HepG2 (cell line): ENCODE results near the gene SLC43A3. TPM values are rescaled to one million over a fixed set of nuclear protein-coding genes. Genes with fewer than 3 reads are reported as not detected.

Source experiments
- ATAC-seq: fragments of 200-7000 bp; cut with Tn5 transposase; 3 replicates; pipeline ENCODE4 v1.9.1; 2020; ENCODE audit warnings: mild to moderate bottlenecking, moderate library complexity
- BruUV-seq: library from RNA; stranded (reverse); fragments of 400-500 nt; replicated peaks from 2 replicates; lab custom pipeline; 2021; lab: Mats Ljungman, UMichigan
- CTCF ChIA-PET: fragments of 300-600 bp; formaldehyde crosslinking; extraction: SDS; loops from one replicate; lab custom pipeline; 2021; ENCODE audit warnings: low total read pairs, inconsistent platforms, low intra/inter-chr PET ratio; lab: Yijun Ruan, JAX
- POLR2A ChIA-PET: fragments of 350-600 bp; sonication (Branson Sonifier 250); formaldehyde crosslinking; loops from one replicate; lab custom pipeline; 2020; ENCODE audit warnings: antibody characterized with exemption, inconsistent platforms; lab: Yijun Ruan, JAX
- DNase-seq: peaks from one replicate; pipeline ENCODE4 v3.0.0-alpha.2; 2015; ENCODE audit warnings: low spot score
- FAIRE-seq: peaks from 3 replicates; lab custom pipeline; 2011; peaks lifted over from hg19 to GRCh38; lab: Jason Lieb, UNC
- H2AFZ ChIP-seq: one replicate; pipeline ENCODE4 v1.6.1; 2011; ENCODE audit warnings: low read length, inconsistent platforms
- H3K27ac ChIP-seq: fragments of 300-600 bp; 3 replicates; pipeline ENCODE4 v1.8.0; 2011; ENCODE audit warnings: mixed run types, mild to moderate bottlenecking, mixed read lengths, low read length, inconsistent platforms; ENCODE audit not compliant: insufficient read depth; ENCODE audit errors: extremely low read length
- H3K27me3 ChIP-seq, 2 experiments: fragments of 200-600 bp in 1 of 2; 2 replicates in 1 of 2; 3 replicates in 1 of 2; pipeline versions ENCODE4 v1.6.0 to v1.8.0; 2011; ENCODE audit warnings: low read length in 2 of 2, mild to moderate bottlenecking in 2 of 2, moderate library complexity in 2 of 2, inconsistent platforms in 1 of 2; ENCODE audit not compliant: insufficient read depth in 2 of 2, control insufficient read depth in 1 of 2
- H3K36me3 ChIP-seq, 2 experiments: fragments of 200-600 bp in 1 of 2; replicated peaks in 1 of 2; 2 replicates in 1 of 2; 3 replicates in 1 of 2; pipeline versions ENCODE4 v1.5.1 to v1.8.0; 2011; ENCODE audit warnings: low read length in 2 of 2, inconsistent platforms in 1 of 2; ENCODE audit not compliant: insufficient read depth in 2 of 2, control insufficient read depth in 1 of 2
- H3K4me1 ChIP-seq: 2 replicates; pipeline ENCODE4 v1.5.1; 2012; ENCODE audit warnings: low read length, inconsistent platforms; ENCODE audit not compliant: insufficient read depth
- H3K4me2 ChIP-seq: 2 replicates; pipeline ENCODE4 v1.6.0; 2011; ENCODE audit warnings: low read depth, low read length, inconsistent platforms
- H3K4me3 ChIP-seq, 3 experiments: fragments of 200-600 bp in 1 of 3; sonication (generic), shearing (Covaris generic) in 1 of 3; replicated peaks in 1 of 3; 2 replicates each; pipeline ENCODE4 v1.5.1; 2011 to 2016; ENCODE audit warnings: low read length in 3 of 3, inconsistent platforms in 2 of 3, low read depth in 2 of 3, mild to moderate bottlenecking in 2 of 3, control low read depth in 1 of 3, mixed read lengths in 1 of 3; ENCODE audit not compliant: insufficient read depth in 1 of 3
- H3K79me2 ChIP-seq: one replicate; pipeline ENCODE4 v1.6.1; 2011; ENCODE audit warnings: low read length, inconsistent platforms; ENCODE audit not compliant: insufficient read depth
- H3K9ac ChIP-seq: 2 replicates; pipeline ENCODE4 v1.6.0; 2011; ENCODE audit warnings: mild to moderate bottlenecking, low read depth, low read length, inconsistent platforms; ENCODE audit not compliant: insufficient read depth
- H3K9me3 ChIP-seq: 2 replicates; pipeline ENCODE4 v1.5.1; 2012; ENCODE audit warnings: mild to moderate bottlenecking, low read length
- H4K20me1 ChIP-seq: 2 replicates; pipeline ENCODE4 v1.6.0; 2011; ENCODE audit warnings: inconsistent platforms, mild to moderate bottlenecking, low read length, moderate library complexity; ENCODE audit not compliant: insufficient read depth
- AGO2 ChIP-seq: fragments of 200-400 bp; formaldehyde crosslinking; optimal IDR thresholded peaks from 2 replicates; pipeline ENCODE3; 2017; ENCODE audit warnings: mild to moderate bottlenecking, low read depth, low read length, moderate library complexity
- CSRNP2 ChIP-seq: sonication (generic); formaldehyde crosslinking; conservative IDR thresholded peaks from 2 replicates; pipeline ENCODE4 v1.8.0; 2022; ENCODE audit warnings: low read depth, missing genetic modification reagents
- ERF ChIP-seq: IDR thresholded peaks from 2 replicates; pipeline ENCODE4 v1.6.1; 2018; ENCODE audit warnings: missing biosample characterization, missing genetic modification reagents
- GRHL1 ChIP-seq: sonication (generic); formaldehyde crosslinking; conservative IDR thresholded peaks from 2 replicates; pipeline ENCODE4 v1.8.0; 2022; ENCODE audit warnings: missing genetic modification reagents
- HNRNPK ChIP-seq: fragments of 200-400 bp; formaldehyde crosslinking; IDR thresholded peaks from 2 replicates; pipeline ENCODE4 v1.6.1; 2018; ENCODE audit warnings: low read length, low read depth, moderate library complexity, mild to moderate bottlenecking; ENCODE audit not compliant: poor library complexity, severe bottlenecking
- LRRFIP1 ChIP-seq: sonication (generic); formaldehyde crosslinking; conservative IDR thresholded peaks from 2 replicates; pipeline ENCODE4 v1.4.0; 2020; ENCODE audit warnings: missing genetic modification reagents
- MEIS1 ChIP-seq: sonication (generic); formaldehyde crosslinking; IDR thresholded peaks from 2 replicates; pipeline ENCODE4 v1.9.0; 2021; ENCODE audit warnings: mild to moderate bottlenecking, missing genetic modification reagents, moderate library complexity, borderline replicate concordance
- MIER2 ChIP-seq: IDR thresholded peaks from 2 replicates; pipeline ENCODE4 v1.6.1; 2016; ENCODE audit warnings: missing biosample characterization, missing genetic modification reagents
- SAFB2 ChIP-seq: sonication (generic); formaldehyde crosslinking; IDR thresholded peaks from 2 replicates; pipeline ENCODE4 v1.5.1; 2020; ENCODE audit warnings: missing genetic modification reagents, low read depth, mild to moderate bottlenecking, borderline replicate concordance
- SRF ChIP-seq: IDR thresholded peaks from 2 replicates; pipeline ENCODE4 v1.6.1; 2011; ENCODE audit warnings: mild to moderate bottlenecking, low read depth, low read length, moderate library complexity
- ZNF136 ChIP-seq: sonication (generic); formaldehyde crosslinking; IDR thresholded peaks from 2 replicates; pipeline ENCODE4 v1.8.1; 2022; ENCODE audit warnings: low read depth, mild to moderate bottlenecking, moderate library complexity, missing genetic modification reagents
- ZNF678 ChIP-seq: sonication (generic); formaldehyde crosslinking; IDR thresholded peaks from 2 replicates; pipeline ENCODE4 v1.4.0; 2020; ENCODE audit warnings: mild to moderate bottlenecking, missing genetic modification reagents
- ZNF710 ChIP-seq: sonication (generic); formaldehyde crosslinking; IDR thresholded peaks from 2 replicates; pipeline ENCODE4 v1.5.0; 2020; ENCODE audit warnings: mild to moderate bottlenecking, missing genetic modification reagents, borderline replicate concordance
- ZNF839 ChIP-seq: sonication (generic); formaldehyde crosslinking; IDR thresholded peaks from 2 replicates; pipeline ENCODE4 v1.4.0; 2020; ENCODE audit warnings: missing genetic modification reagents, mild to moderate bottlenecking, borderline replicate concordance
- WGBS: methylation state at CpG from one replicate; pipeline ENCODE4 v1.1.6; 2017; ENCODE audit warnings: low lambda C conversion rate; 5-methylcytosine and 5-hydroxymethylcytosine counted together
- in situ Hi-C: cut with HindIII; loops from 2 replicates; pipeline ENCODE4 v1.10.0; 2017; ENCODE audit warnings: low pct_unique_long_range_greater_than_20kb; ENCODE audit not compliant: extremely low pct_ligation_motif_present
- intact Hi-C: fragments of 100-400 bp; cut with micrococcal nuclease; formaldehyde crosslinking; loops from one replicate; pipeline ENCODE4 v1.10.0; 2022; ENCODE audit not compliant: unreplicated experiment
- polyA plus RNA-seq, 8 experiments: library from polyadenylated mRNA; depleted of rRNA in 3 of 8; stranded (reverse) in 7 of 8; unstranded in 1 of 8; fragments of >200 nt; fragmentation: Illumina TruSeq in 4 of 8; extraction: Trizol in 4 of 8; gene quantifications; 2 replicates each; pipeline versions ENCODE4 v1.2.1 to v1.2.3, GENCODE V29; 2011 to 2016; ENCODE audit warnings: low read depth in 4 of 8, missing spikeins in 1 of 8, mixed read lengths in 1 of 8; ENCODE audit not compliant: insufficient read depth in 1 of 8
- total RNA-seq, 5 experiments: library from RNA; depleted of rRNA; stranded (reverse); fragments of >200 nt; fragmentation: Illumina TruSeq; extraction: Trizol; gene quantifications; 2 replicates each; pipeline ENCODE4 v1.2.3, GENCODE V29; 2016; ENCODE audit warnings: low read depth in 1 of 5

Gene SLC43A3
- total and polyA plus RNA-seq, 2 of the 13 experiments (the other 11 are each of a cell fraction or from before 2014, with no cell fraction given): 2.6 TPM; not detected in 1

- TF ChIP-seq CSRNP2 (CRISPR knock-in tag): no peak
- TF ChIP-seq LRRFIP1 (CRISPR knock-in tag): no peak
- no peak for TF ChIP-seq SRF
These were observed 35.7 kb upstream of the SLC43A3 start (continued) for GRCh38 chr11:57462597-57462996.

- in situ Hi-C loops (no loop called here), intact Hi-C loops (no loop called here)
- TF ChIP-seq MIER2 (CRISPR knock-in tag): no peak
- TF ChIP-seq GRHL1 (CRISPR knock-in tag): no peak
- TF ChIP-seq SAFB2 (CRISPR knock-in tag): no peak
- no peak for TF ChIP-seq MEIS1 (CRISPR knock-in tag)
- peak; percentile 42 for TF ChIP-seq AGO2
- TF ChIP-seq ZNF839 (CRISPR knock-in tag): no peak
- no peak for TF ChIP-seq ZNF136 (CRISPR knock-in tag)
- no peak for TF ChIP-seq ERF
- TF ChIP-seq HNRNPK: peak; percentile 34
- TF ChIP-seq ZNF710 (CRISPR knock-in tag): no peak
- no peak for TF ChIP-seq ZNF678 (CRISPR knock-in tag)
- no peaks in the 10 kb centered on the region for H3K9me3 ChIP-seq
- peaks cover 45% of the 10 kb centered on the region for H3K4me1 ChIP-seq
- no peak for DNase-seq
- 64% methylated on average over 12 of the region's 16 CpGs for WGBS
- H3K4me2 ChIP-seq: peak overlapping the region; percentile 96
- no peaks in the 10 kb centered on the region for H4K20me1 ChIP-seq
- no peak overlapping the region for H3K9ac ChIP-seq
- no peak overlapping the region for H2AFZ ChIP-seq
- ChIA-PET CTCF (no interaction called here), POLR2A (interaction anchor here (2.6 to 2.8 kb wide), 2 partner anchors 11 to 32 kb away, joined by 12 read pairs; no protein-coding TSS in a partner anchor)
- peak overlapping the region in 1 of 3 experiments; percentile 75; a peak in 1 of 6 replicates for H3K4me3 ChIP-seq
- ATAC-seq: no peak
- BruUV-seq: no TSS peak
- no peak for FAIRE-seq
- peaks cover 3 to 14% of the 10 kb centered on the region in 2 experiments; a peak in 4 of 5 replicates for H3K27me3 ChIP-seq
- H3K79me2 ChIP-seq: no peaks in the 10 kb centered on the region
- no peaks in the 10 kb centered on the region for H3K36me3 ChIP-seq
- H3K27ac ChIP-seq: no peak overlapping the region
These were observed 35.0 kb upstream of the SLC43A3 start for GRCh38 chr11:57461841-57462489.
